Measurements from ENCODE around the gene HLA-DPA1. TPM values are rescaled to one million over a fixed set of nuclear protein-coding genes. Genes with fewer than 3 reads are reported as not detected.

HLA-DPA1 gene
- total RNA-seq, 4 donors from 2014 or later = 2.2 to 77.8 (median 28.7) TPM

GRCh38 chr6:33021917-33022316 is 51.5 kb downstream of the HLA-DPA1 start:
- intact Hi-C loops (cut with DNase I; ENCODE audit: low total_unique reads) (no loop called here), in situ Hi-C loops (cut with MboI; ENCODE audit: low pct_ligation_motif_present in 1 of 4, low pct_unique_long_range_greater_than_20kb in 1 of 4, low sequenced_read_pairs in 3 of 4) (loop anchor here in 1 of 4 donors (25.0 kb wide), 1 partner anchor 215 kb away; no protein-coding TSS in a partner anchor)
- Histone ChIP-seq H3K27ac (no peak overlapping the region), H3K27me3 (peaks cover 3% of the 10 kb centered on the region), H3K36me3 (no peaks in the 10 kb centered on the region), H3K4me3 (no peak overlapping the region), H3K9me3 (no peaks in the 10 kb centered on the region), H3K4me1 (peaks cover 0 to 27% (median 12%) of the 10 kb centered on the region in 4 donors)
- TF ChIP-seq CTCF (IDR thresholded peaks at IDR 0.05) = no peak
- TF ChIP-seq POLR2A (IDR thresholded peaks at IDR 0.05) = no peak
- TF ChIP-seq EP300 (IDR thresholded peaks at IDR 0.05; ENCODE audit: low read depth) = no peak
- no peak for TF ChIP-seq POLR2AphosphoS5 (IDR thresholded peaks at IDR 0.05)
- no peak for DNase-seq
- 96% methylated on average over 9 of the region's 11 CpGs; no CpG with 5 or more reads in 1 of the 2 donors for WGBS, 2 donors (ENCODE audit: low coverage in 1 of 2)

GRCh38 chr6:33019372-33019771 is 54.1 kb downstream of the HLA-DPA1 start:
- intact Hi-C loops (cut with DNase I; ENCODE audit: low total_unique reads) (loop anchor here (10.0 kb wide), 1 partner anchor 225 kb away; no protein-coding TSS in a partner anchor), in situ Hi-C loops (cut with MboI; ENCODE audit: low pct_ligation_motif_present in 1 of 4, low pct_unique_long_range_greater_than_20kb in 1 of 4, low sequenced_read_pairs in 3 of 4) (loop anchor here (10.0 to 25.0 kb wide), 4 partner anchors 55 to 225 kb away; partner anchors contain the start of genes HLA-DPA1 (in 1 of the 4) and HLA-DPB1 (in 1 of the 4))
- Histone ChIP-seq H3K36me3 (no peaks in the 10 kb centered on the region), H3K9me3 (no peaks in the 10 kb centered on the region), H3K27me3 (peaks cover 4% of the 10 kb centered on the region), H3K4me1 (peaks cover 0 to 27% (median 12%) of the 10 kb centered on the region in 4 donors), H3K27ac (peak overlapping the region; percentile 65 to 80 (median 70)), H3K4me3 (peak overlapping the region in 2 of 4 donors; percentile 11 to 32)
- no peak for DNase-seq
- TF ChIP-seq POLR2AphosphoS5 (IDR thresholded peaks at IDR 0.05) (no peak), CTCF (IDR thresholded peaks at IDR 0.05) (no peak), EP300 (IDR thresholded peaks at IDR 0.05; ENCODE audit: low read depth) (no peak), POLR2A (IDR thresholded peaks at IDR 0.05) (no peak)

GRCh38 chr6:33018904-33019303 is 54.5 kb downstream of the HLA-DPA1 start:
- Histone ChIP-seq H3K27ac (peak overlapping the region; percentile 65 to 80 (median 70)), H3K36me3 (no peaks in the 10 kb centered on the region), H3K9me3 (no peaks in the 10 kb centered on the region), H3K4me3 (peak overlapping the region in 2 of 4 donors; percentile 11 to 32), H3K4me1 (peaks cover 0 to 27% (median 12%) of the 10 kb centered on the region in 4 donors), H3K27me3 (peaks cover 8% of the 10 kb centered on the region)
- in situ Hi-C loops (cut with MboI; ENCODE audit: low pct_ligation_motif_present in 1 of 4, low pct_unique_long_range_greater_than_20kb in 1 of 4, low sequenced_read_pairs in 3 of 4) = loop anchor here (10.0 to 25.0 kb wide), 4 partner anchors 56 to 226 kb away; partner anchors contain the start of genes HLA-DPA1 (in 1 of the 4) and HLA-DPB1 (in 1 of the 4)
- peak; percentile 74 for DNase-seq
- intact Hi-C loops (cut with DNase I; ENCODE audit: low total_unique reads) = loop anchor here (10.0 kb wide), 1 partner anchor 226 kb away; no protein-coding TSS in a partner anchor
- 2 to 50% methylated on average over 1 to 6 of the region's 6 CpGs for WGBS, 2 donors (ENCODE audit: low coverage in 1 of 2)
- TF ChIP-seq POLR2A (IDR thresholded peaks at IDR 0.05) (no peak), EP300 (IDR thresholded peaks at IDR 0.05; ENCODE audit: low read depth) (no peak), CTCF (IDR thresholded peaks at IDR 0.05) (no peak), POLR2AphosphoS5 (IDR thresholded peaks at IDR 0.05) (peak; percentile 18 to 21 (median 20))

GRCh38 chr6:33018418-33018817 is 55.0 kb downstream of the HLA-DPA1 start:
- H3K9me3 ChIP-seq = no peaks in the 10 kb centered on the region
- intact Hi-C loops (cut with DNase I; ENCODE audit: low total_unique reads) = loop anchor here (10.0 kb wide), 1 partner anchor 226 kb away; no protein-coding TSS in a partner anchor
- peaks cover 13% of the 10 kb centered on the region for H3K27me3 ChIP-seq
- peak overlapping the region; percentile 65 to 80 (median 70) for H3K27ac ChIP-seq
- H3K4me3 ChIP-seq = peak overlapping the region in 2 of 4 donors; percentile 11 to 32
- H3K4me1 ChIP-seq = peaks cover 0 to 27% (median 12%) of the 10 kb centered on the region in 4 donors
- no peak for DNase-seq
- H3K36me3 ChIP-seq = no peaks in the 10 kb centered on the region
- in situ Hi-C loops (cut with MboI; ENCODE audit: low pct_ligation_motif_present in 1 of 4, low pct_unique_long_range_greater_than_20kb in 1 of 4, low sequenced_read_pairs in 3 of 4) = loop anchor here (10.0 to 25.0 kb wide), 4 partner anchors 56 to 226 kb away; partner anchors contain the start of genes HLA-DPA1 (in 1 of the 4) and HLA-DPB1 (in 1 of the 4)
- TF ChIP-seq POLR2AphosphoS5 (IDR thresholded peaks at IDR 0.05) (no peak), CTCF (IDR thresholded peaks at IDR 0.05) (no peak), POLR2A (IDR thresholded peaks at IDR 0.05) (no peak), EP300 (IDR thresholded peaks at IDR 0.05; ENCODE audit: low read depth) (no peak)
